B cell (primary cell): ENCODE results near the gene BTN2A1. TPM values are rescaled to one million over a fixed set of nuclear protein-coding genes. Genes with fewer than 3 reads are reported as not detected.

Experiments
- ATAC-seq: fragments of 200-7000 bp; cut with Tn5 transposase; one replicate; pipeline ENCODE4 v1.10.0; 2021; ENCODE audit warnings: low read depth, mild to moderate bottlenecking, moderate number of reproducible peaks, moderate library complexity
- CTCF ChIA-PET: fragments of 350-600 bp; sonication (Branson Sonifier 250); formaldehyde crosslinking; loops from one replicate; lab custom pipeline; 2021; ENCODE audit warnings: antibody characterized with exemption, inconsistent platforms; lab: Charles Lee
- POLR2A ChIA-PET: fragments of 350-600 bp; sonication (Branson Sonifier 250); formaldehyde crosslinking; loops from one replicate; lab custom pipeline; 2021; ENCODE audit warnings: antibody characterized with exemption; lab: Charles Lee
- DNase-seq: peaks from one replicate; pipeline ENCODE4 v3.0.0; 2013
- H2AFZ ChIP-seq: 2 replicates; pipeline ENCODE4 v1.6.1; 2012; ENCODE audit warnings: mild to moderate bottlenecking, low read depth, low read length; ENCODE audit not compliant: insufficient read depth, poor library complexity, severe bottlenecking
- H3K27ac ChIP-seq, 2 donors: 1 replicate in 1 of 2; 2 replicates in 1 of 2; pipeline ENCODE4 v1.5.1; 2012 to 2013; ENCODE audit warnings: low read length in 2 of 2, mild to moderate bottlenecking in 2 of 2, moderate library complexity in 1 of 2
- H3K27me3 ChIP-seq, 4 experiments: fragments of 200-600 bp in 1 of 4; sonication (generic) in 1 of 4; replicated peaks in 1 of 4; 1 replicate in 2 of 4; 2 replicates in 2 of 4; pipeline versions ENCODE4 v1.6.1 to v1.7.0; 2013 to 2016; ENCODE audit warnings: low read length in 3 of 4, mild to moderate bottlenecking in 2 of 4, mixed read lengths in 1 of 4, moderate library complexity in 1 of 4; ENCODE audit not compliant: insufficient read depth in 4 of 4, control insufficient read depth in 3 of 4; ENCODE audit errors: control extremely low read depth in 1 of 4
- H3K36me3 ChIP-seq, 2 experiments: replicated peaks in 1 of 2; 1 replicate in 1 of 2; 2 replicates in 1 of 2; pipeline versions ENCODE4 v1.6.1 to v1.7.1; 2013; ENCODE audit warnings: low read length in 1 of 2; ENCODE audit not compliant: insufficient read depth in 2 of 2, control insufficient read depth in 1 of 2; ENCODE audit errors: control extremely low read depth in 1 of 2, extremely low read depth in 1 of 2
- H3K4me1 ChIP-seq, 2 donors: fragments of 200-600 bp in 1 of 2; sonication (generic) in 1 of 2; 1 replicate in 1 of 2; 2 replicates in 1 of 2; pipeline versions ENCODE4 v1.5.1 to v1.6.1; 2013 to 2017; ENCODE audit warnings: low read length in 2 of 2; ENCODE audit not compliant: control insufficient read depth in 2 of 2, insufficient read depth in 2 of 2
- H3K4me2 ChIP-seq: replicated peaks from 2 replicates; pipeline ENCODE3; 2012; ENCODE audit warnings: mild to moderate bottlenecking, low read depth, low read length; ENCODE audit not compliant: poor library complexity, severe bottlenecking
- H3K4me3 ChIP-seq, 5 experiments: fragments of 200-600 bp in 1 of 5; sonication (generic) in 1 of 5; 1 replicate in 3 of 5; 2 replicates in 2 of 5; pipeline versions ENCODE4 v1.5.1 to v1.7.0; 2011 to 2016; ENCODE audit warnings: low read length in 4 of 5, mild to moderate bottlenecking in 4 of 5, low read depth in 2 of 5, control low read depth in 1 of 5, moderate library complexity in 1 of 5; ENCODE audit not compliant: insufficient read depth in 1 of 5; ENCODE audit errors: control extremely low read depth in 1 of 5, extremely low read depth in 1 of 5
- H3K79me2 ChIP-seq: fragments of 200-600 bp; sonication (generic); one replicate; pipeline ENCODE4 v1.6.0; 2016; ENCODE audit warnings: low read length; ENCODE audit not compliant: control insufficient read depth, insufficient read depth
- H3K9ac ChIP-seq: fragments of 200-600 bp; sonication (generic); 2 replicates; pipeline ENCODE4 v1.6.1; 2017; ENCODE audit warnings: mild to moderate bottlenecking, low read length, moderate library complexity
- H3K9me3 ChIP-seq, 3 donors: one replicate each; pipeline versions ENCODE4 v1.6.1 to v1.7.1; 2013; ENCODE audit warnings: low read length in 2 of 3; ENCODE audit not compliant: control insufficient read depth in 2 of 3, insufficient read depth in 1 of 3; ENCODE audit errors: control extremely low read depth in 1 of 3
- H4K20me1 ChIP-seq: 2 replicates; pipeline ENCODE4 v1.6.0; 2012; ENCODE audit warnings: mild to moderate bottlenecking, low read length; ENCODE audit not compliant: insufficient read depth, control insufficient read depth, poor library complexity, severe bottlenecking
- H3K27ac Mint-ChIP-seq: one replicate; pipeline ENCODE4 v1.8.0; 2021; ENCODE audit warnings: mixed read lengths
- H3K27me3 Mint-ChIP-seq: one replicate; pipeline ENCODE4 v1.8.0; 2021; ENCODE audit warnings: mixed read lengths
- H3K4me1 Mint-ChIP-seq: one replicate; pipeline ENCODE4 v1.8.0; 2021; ENCODE audit warnings: mixed read lengths
- H3K4me3 Mint-ChIP-seq: one replicate; pipeline ENCODE4 v1.8.0; 2021; ENCODE audit warnings: mixed read lengths
- H3K9me3 Mint-ChIP-seq: one replicate; pipeline ENCODE4 v1.8.0; 2022; ENCODE audit warnings: mixed read lengths; ENCODE audit not compliant: insufficient read depth
- EZH2 ChIP-seq: IDR thresholded peaks from 2 replicates; pipeline ENCODE4 v1.6.1; 2012; ENCODE audit warnings: borderline replicate concordance, low read depth, mild to moderate bottlenecking, moderate library complexity, low read length; ENCODE audit not compliant: insufficient read depth, poor library complexity, severe bottlenecking
- WGBS: methylation state at CpG from one replicate; pipeline ENCODE4 v1.1.5; 2013; ENCODE audit warnings: missing lambda C conversion rate; ENCODE audit not compliant: insufficient coverage; 5-methylcytosine and 5-hydroxymethylcytosine counted together
- intact Hi-C: fragments of 100-400 bp; cut with micrococcal nuclease; formaldehyde crosslinking; loops from one replicate; pipeline ENCODE4 v1.10.0; 2022
- polyA plus RNA-seq: library from polyadenylated mRNA; depleted of rRNA; stranded (reverse); fragments of >200 nt; gene quantifications from 2 replicates; pipeline ENCODE4 v1.2.3, GENCODE V29; 2012
- total RNA-seq, 2 donors: library from RNA; stranded (reverse); fragments of 120-200 nt in 1 of 2; gene quantifications; 1 replicate in 1 of 2; 2 replicates in 1 of 2; pipeline versions ENCODE4 v1.2.3 to v1.2.4, GENCODE V29; 2013 to 2022
- TF ChIP-seq, protein P1 (sequence below): fragments of 200-600 bp; IDR thresholded peaks from one replicate; pipeline ENCODE4 v1.8.0; 2022; ENCODE audit warnings: antibody characterized with exemption, mild to moderate bottlenecking

BTN2A1 gene
- total and polyA plus RNA-seq, 2 donors (not counting 1 experiment from before 2014, with no cell fraction given): 55.1 to 69.6 TPM

GRCh38 chr6:26474439-26474881 lies 16.7 kb downstream of the BTN2A1 start:
- H3K27ac Mint-ChIP-seq: peak overlapping the region; percentile 98
- H3K36me3 ChIP-seq: no peaks in the 10 kb centered on the region
- TF ChIP-seq, protein P1, sequence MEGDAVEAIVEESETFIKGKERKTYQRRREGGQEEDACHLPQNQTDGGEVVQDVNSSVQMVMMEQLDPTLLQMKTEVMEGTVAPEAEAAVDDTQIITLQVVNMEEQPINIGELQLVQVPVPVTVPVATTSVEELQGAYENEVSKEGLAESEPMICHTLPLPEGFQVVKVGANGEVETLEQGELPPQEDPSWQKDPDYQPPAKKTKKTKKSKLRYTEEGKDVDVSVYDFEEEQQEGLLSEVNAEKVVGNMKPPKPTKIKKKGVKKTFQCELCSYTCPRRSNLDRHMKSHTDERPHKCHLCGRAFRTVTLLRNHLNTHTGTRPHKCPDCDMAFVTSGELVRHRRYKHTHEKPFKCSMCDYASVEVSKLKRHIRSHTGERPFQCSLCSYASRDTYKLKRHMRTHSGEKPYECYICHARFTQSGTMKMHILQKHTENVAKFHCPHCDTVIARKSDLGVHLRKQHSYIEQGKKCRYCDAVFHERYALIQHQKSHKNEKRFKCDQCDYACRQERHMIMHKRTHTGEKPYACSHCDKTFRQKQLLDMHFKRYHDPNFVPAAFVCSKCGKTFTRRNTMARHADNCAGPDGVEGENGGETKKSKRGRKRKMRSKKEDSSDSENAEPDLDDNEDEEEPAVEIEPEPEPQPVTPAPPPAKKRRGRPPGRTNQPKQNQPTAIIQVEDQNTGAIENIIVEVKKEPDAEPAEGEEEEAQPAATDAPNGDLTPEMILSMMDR: no peak
- TF ChIP-seq EZH2: no peak
- H3K9me3 ChIP-seq: peaks cover 3 to 13% (median 7%) of the 10 kb centered on the region in 3 donors
- no peaks in the 10 kb centered on the region for H3K9me3 Mint-ChIP-seq
- peaks cover 12% of the 10 kb centered on the region for H3K79me2 ChIP-seq
- peak overlapping the region; percentile 72 for H3K4me2 ChIP-seq
- H4K20me1 ChIP-seq: no peaks in the 10 kb centered on the region
- no peak for ATAC-seq
- ChIA-PET POLR2A (interaction anchor here (0.7 to 3.1 kb wide), 10 partner anchors 23 to 318 kb away, joined by 3 to 34 read pairs (median 5); partner anchors contain the start of genes BTN2A2, BTN3A3 and HMGN4), CTCF (interaction anchor here (0.6 to 1.6 kb wide), 6 partner anchors 10 to 121 kb away, joined by 3 to 7 read pairs (median 3); partner anchors contain the start of gene HMGN4)
- WGBS: 89% methylated on average over 1 of the region's 2 CpGs
- H3K4me3 Mint-ChIP-seq: peak overlapping the region; percentile 92
- H3K4me1 Mint-ChIP-seq: peaks cover 66% of the 10 kb centered on the region
- peak overlapping the region; percentile 92 to 94 for H3K27ac ChIP-seq
- no peak for DNase-seq
- H3K4me3 ChIP-seq: peak overlapping the region; percentile 55 to 88 (median 67)
- no peaks in the 10 kb centered on the region for H3K27me3 ChIP-seq
- H3K27me3 Mint-ChIP-seq: no peaks in the 10 kb centered on the region
- intact Hi-C loops: loop anchor here (1.0 to 5.0 kb wide), 7 partner anchors 17 to 123 kb away; partner anchors contain the start of genes ABT1, BTN2A1, BTN2A2 and BTN3A1
- H3K9ac ChIP-seq: peak overlapping the region; percentile 76
- H2AFZ ChIP-seq: peak overlapping the region; percentile 59
- peaks cover 58 to 62% of the 10 kb centered on the region in 2 donors for H3K4me1 ChIP-seq
